Neural cell (in vitro differentiated cells): ENCODE data around the gene SLC25A23.

Source experiments
- CTCF ChIP-seq: fragments of 450-650 bp; IDR thresholded peaks from 2 replicates; pipeline ENCODE4 v1.5.1; 2014; ENCODE audit warnings: antibody characterized with exemption, mild to moderate bottlenecking, moderate library complexity; ENCODE audit not compliant: poor library complexity, severe bottlenecking
- EP300 ChIP-seq: fragments of 450-650 bp; conservative IDR thresholded peaks from 2 replicates; pipeline ENCODE4 v1.6.1; 2014; ENCODE audit warnings: antibody characterized with exemption, mild to moderate bottlenecking, moderate library complexity; ENCODE audit not compliant: poor library complexity, severe bottlenecking
- EZH2 ChIP-seq: fragments of 200-600, 300-800 bp; shearing (Covaris generic), sonication (generic); IDR thresholded peaks from 2 replicates; pipeline ENCODE4 v1.6.1; 2014; ENCODE audit warnings: antibody characterized with exemption, low read length, borderline replicate concordance, mild to moderate bottlenecking; ENCODE audit not compliant: insufficient read depth, poor library complexity, severe bottlenecking

GRCh38 chr19:6413291-6413690 lies 46.3 kb downstream of the SLC25A23 start:
- TF ChIP-seq CTCF: no peak
- no peak for TF ChIP-seq EP300
- TF ChIP-seq EZH2: no peak
